ENCODE data around the gene APBA2.

APBA2 gene

DNA sequence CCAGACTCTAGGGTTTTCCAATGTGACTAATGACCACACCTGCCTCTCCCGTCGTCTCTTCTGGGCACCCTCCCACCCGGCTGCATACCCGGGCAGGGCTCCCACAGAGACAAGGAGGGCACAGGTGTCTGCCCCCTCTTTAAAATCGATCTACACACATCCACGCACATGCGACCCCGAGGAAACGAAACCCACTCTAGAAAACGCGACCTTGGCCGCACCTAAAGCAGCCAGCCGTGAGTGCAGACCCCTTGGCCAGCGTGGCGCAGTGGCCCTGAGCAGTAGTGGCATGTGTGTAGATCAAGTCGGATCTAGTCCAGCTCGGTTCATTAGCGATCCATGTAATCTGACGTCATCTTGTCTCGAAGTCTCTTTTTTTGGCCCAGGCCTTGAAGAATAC is 232.0 kb downstream of the APBA2 start (continued):
- no peak for TF ChIP-seq ZNF335 (tag by site-specific recombination; conservative IDR thresholded peaks at IDR 0.05)
- TF ChIP-seq, protein P1, sequence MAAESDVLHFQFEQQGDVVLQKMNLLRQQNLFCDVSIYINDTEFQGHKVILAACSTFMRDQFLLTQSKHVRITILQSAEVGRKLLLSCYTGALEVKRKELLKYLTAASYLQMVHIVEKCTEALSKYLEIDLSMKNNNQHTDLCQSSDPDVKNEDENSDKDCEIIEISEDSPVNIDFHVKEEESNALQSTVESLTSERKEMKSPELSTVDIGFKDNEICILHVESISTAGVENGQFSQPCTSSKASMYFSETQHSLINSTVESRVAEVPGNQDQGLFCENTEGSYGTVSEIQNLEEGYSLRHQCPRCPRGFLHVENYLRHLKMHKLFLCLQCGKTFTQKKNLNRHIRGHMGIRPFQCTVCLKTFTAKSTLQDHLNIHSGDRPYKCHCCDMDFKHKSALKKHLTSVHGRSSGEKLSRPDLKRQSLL (tag by site-specific recombination; IDR thresholded peaks at IDR 0.05) = no peak

DNA sequence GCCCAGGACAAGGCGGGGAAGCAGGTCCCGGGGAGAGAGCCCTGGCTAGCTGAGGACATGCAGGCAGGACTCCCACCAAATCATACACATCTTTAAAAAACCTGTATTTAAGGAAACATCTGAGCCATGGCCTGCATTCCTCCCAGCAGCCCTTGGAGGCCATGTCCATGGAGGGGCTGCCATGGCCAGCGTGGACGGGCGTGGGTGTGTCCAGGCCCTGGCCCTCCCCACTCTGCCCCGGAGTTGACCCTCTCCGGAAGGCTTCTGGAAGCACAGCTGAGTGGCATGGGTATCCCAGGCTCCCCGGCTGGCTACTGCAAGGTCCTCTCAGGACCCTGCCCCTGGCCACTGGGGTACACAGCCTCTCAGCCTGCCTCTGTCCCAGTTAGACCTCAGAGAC is 234.1 kb downstream of the APBA2 start:
- no peak for TF ChIP-seq ZNF548 (tag by site-specific recombination; IDR thresholded peaks at IDR 0.05)
- no peak for TF ChIP-seq KLF8 (tag by site-specific recombination; IDR thresholded peaks at IDR 0.05)
- no peak for TF ChIP-seq HOXD13 (CRISPR knock-in tag; IDR thresholded peaks at IDR 0.05; ENCODE audit: borderline replicate concordance)
- TF ChIP-seq GLI2 (tag by site-specific recombination; IDR thresholded peaks at IDR 0.05; ENCODE audit: borderline replicate concordance, low read depth) = no peak
- no peak for TF ChIP-seq ZNF394 (tag by site-specific recombination; IDR thresholded peaks at IDR 0.05; ENCODE audit: borderline replicate concordance)
- TF ChIP-seq ZNF175 (tag by site-specific recombination; IDR thresholded peaks at IDR 0.05) = no peak
- no peak for TF ChIP-seq ZNF626 (tag by site-specific recombination; IDR thresholded peaks at IDR 0.05)
- TF ChIP-seq ZNF155 (tag by site-specific recombination; IDR thresholded peaks at IDR 0.05) = no peak
- no peak for TF ChIP-seq OVOL3 (tag by site-specific recombination; IDR thresholded peaks at IDR 0.05)
- no peak for TF ChIP-seq KLF16 (tag by site-specific recombination; IDR thresholded peaks at IDR 0.05)
- TF ChIP-seq ZNF677 (tag by site-specific recombination; IDR thresholded peaks at IDR 0.05) = no peak
- TF ChIP-seq, protein P1 (tag by site-specific recombination; IDR thresholded peaks at IDR 0.05) = no peak
- TF ChIP-seq, protein P2, sequence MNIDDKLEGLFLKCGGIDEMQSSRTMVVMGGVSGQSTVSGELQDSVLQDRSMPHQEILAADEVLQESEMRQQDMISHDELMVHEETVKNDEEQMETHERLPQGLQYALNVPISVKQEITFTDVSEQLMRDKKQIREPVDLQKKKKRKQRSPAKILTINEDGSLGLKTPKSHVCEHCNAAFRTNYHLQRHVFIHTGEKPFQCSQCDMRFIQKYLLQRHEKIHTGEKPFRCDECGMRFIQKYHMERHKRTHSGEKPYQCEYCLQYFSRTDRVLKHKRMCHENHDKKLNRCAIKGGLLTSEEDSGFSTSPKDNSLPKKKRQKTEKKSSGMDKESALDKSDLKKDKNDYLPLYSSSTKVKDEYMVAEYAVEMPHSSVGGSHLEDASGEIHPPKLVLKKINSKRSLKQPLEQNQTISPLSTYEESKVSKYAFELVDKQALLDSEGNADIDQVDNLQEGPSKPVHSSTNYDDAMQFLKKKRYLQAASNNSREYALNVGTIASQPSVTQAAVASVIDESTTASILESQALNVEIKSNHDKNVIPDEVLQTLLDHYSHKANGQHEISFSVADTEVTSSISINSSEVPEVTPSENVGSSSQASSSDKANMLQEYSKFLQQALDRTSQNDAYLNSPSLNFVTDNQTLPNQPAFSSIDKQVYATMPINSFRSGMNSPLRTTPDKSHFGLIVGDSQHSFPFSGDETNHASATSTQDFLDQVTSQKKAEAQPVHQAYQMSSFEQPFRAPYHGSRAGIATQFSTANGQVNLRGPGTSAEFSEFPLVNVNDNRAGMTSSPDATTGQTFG (tag by site-specific recombination; IDR thresholded peaks at IDR 0.05; ENCODE audit: borderline replicate concordance) = no peak
- TF ChIP-seq, protein P3, sequence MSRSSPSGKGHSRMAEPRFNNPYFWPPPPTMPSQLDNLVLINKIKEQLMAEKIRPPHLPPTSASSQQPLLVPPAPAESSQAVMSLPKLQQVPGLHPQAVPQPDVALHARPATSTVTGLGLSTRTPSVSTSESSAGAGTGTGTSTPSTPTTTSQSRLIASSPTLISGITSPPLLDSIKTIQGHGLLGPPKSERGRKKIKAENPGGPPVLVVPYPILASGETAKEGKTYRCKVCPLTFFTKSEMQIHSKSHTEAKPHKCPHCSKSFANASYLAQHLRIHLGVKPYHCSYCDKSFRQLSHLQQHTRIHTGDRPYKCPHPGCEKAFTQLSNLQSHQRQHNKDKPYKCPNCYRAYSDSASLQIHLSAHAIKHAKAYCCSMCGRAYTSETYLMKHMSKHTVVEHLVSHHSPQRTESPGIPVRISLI (tag by site-specific recombination; IDR thresholded peaks at IDR 0.05) = no peak
- TF ChIP-seq MZF1 (tag by site-specific recombination; IDR thresholded peaks at IDR 0.05; ENCODE audit: borderline replicate concordance) = no peak
- ChIA-PET POLR2A (no interaction called here), CTCF (interaction anchor here (0.6 to 0.7 kb wide), 2 partner anchors 9 to 72 kb away, joined by 3 to 4 read pairs; no protein-coding TSS in a partner anchor)
- Histone ChIP-seq H3K4me1 (ENCODE audit: control insufficient read depth, insufficient read depth, low read length) (no peaks in the 10 kb centered on the region), H3K27ac (ENCODE audit: extremely low read depth, low read depth, low read length) (no peak overlapping the region), H3K9me3 (ENCODE audit: control insufficient read depth, insufficient read depth, low read depth, low read length) (no peaks in the 10 kb centered on the region), H3K36me3 (ENCODE audit: control insufficient read depth in 2 of 2, insufficient read depth in 1 of 2, low read length in 2 of 2) (no peaks in the 10 kb centered on the region), H3K4me3 (ENCODE audit: low read depth, low read length) (no peak overlapping the region)

DNA sequence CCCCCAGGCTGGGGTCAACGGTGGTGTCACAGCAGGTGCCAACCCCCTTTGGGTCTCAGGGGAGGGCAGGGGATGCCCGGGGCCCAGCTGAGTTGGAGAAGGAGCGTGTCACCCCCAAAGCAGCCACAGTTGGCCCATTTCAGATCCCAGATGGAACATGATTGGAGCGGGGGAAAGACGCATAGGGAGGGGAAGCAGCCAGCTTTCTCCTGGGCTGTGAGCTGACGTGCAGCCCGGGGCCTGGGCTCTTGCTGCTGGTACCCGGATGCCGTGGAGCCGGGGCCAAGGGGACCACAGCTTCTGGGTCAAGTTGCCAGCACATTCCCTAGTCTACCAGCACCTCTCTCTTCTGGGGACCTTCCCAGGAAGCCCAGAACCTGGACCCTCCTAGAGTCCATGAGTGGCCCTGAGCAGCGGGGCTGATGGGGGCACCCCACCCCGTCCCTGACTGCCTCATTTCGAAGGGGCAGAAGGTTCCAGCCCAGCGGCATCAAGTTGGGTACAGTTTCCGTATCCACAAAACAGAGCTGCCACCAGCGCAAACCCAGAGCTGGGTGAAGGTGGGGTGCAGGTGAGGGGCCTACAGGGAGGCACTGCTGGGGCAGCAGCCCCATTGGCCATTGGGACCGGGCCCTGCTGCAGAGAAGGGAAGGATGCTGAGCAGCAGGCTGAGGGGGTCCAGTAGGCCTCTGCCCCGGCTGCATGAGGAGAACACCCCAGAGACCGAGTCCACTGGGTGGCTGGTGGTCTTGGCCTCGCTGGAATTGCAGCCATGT is 235.0 kb downstream of the APBA2 start:
- POLR2A ChIA-PET = no interaction called here
- H3K4me3 ChIP-seq (ENCODE audit: low read depth, low read length) = no peak overlapping the region
- no peaks in the 10 kb centered on the region for H3K4me1 ChIP-seq (ENCODE audit: control insufficient read depth, insufficient read depth, low read length)
- H3K9me3 ChIP-seq (ENCODE audit: control insufficient read depth, insufficient read depth, low read depth, low read length) = no peaks in the 10 kb centered on the region
- TF ChIP-seq ZNF311 (tag by site-specific recombination; IDR thresholded peaks at IDR 0.05; ENCODE audit: borderline replicate concordance) = no peak
- CTCF ChIA-PET = interaction anchor here (0.7 to 0.9 kb wide), 2 partner anchors 19 to 71 kb away, joined by 4 to 7 read pairs; no protein-coding TSS in a partner anchor
- H3K27ac ChIP-seq (ENCODE audit: extremely low read depth, low read depth, low read length) = no peak overlapping the region
- no peaks in the 10 kb centered on the region for H3K36me3 ChIP-seq (ENCODE audit: control insufficient read depth in 2 of 2, insufficient read depth in 1 of 2, low read length in 2 of 2)
